Glutamatergic neuron (in vitro differentiated cells): ENCODE measurements around the gene SLCO2A1. TPM values are rescaled to one million over a fixed set of nuclear protein-coding genes. Genes with fewer than 3 reads are reported as not detected.

Source experiments
- DNase-seq: peaks from one replicate; pipeline ENCODE4 v3.0.0; 2022
- H3K27ac Mint-ChIP-seq: one replicate; pipeline ENCODE4 v1.8.0; 2020; ENCODE audit warnings: mild to moderate bottlenecking, mixed read lengths, inconsistent platforms; ENCODE audit not compliant: unreplicated experiment
- H3K27me3 Mint-ChIP-seq: one replicate; pipeline ENCODE4 v1.8.0; 2020; ENCODE audit warnings: mild to moderate bottlenecking, moderate library complexity, mixed read lengths, inconsistent platforms; ENCODE audit not compliant: unreplicated experiment
- H3K36me3 Mint-ChIP-seq: one replicate; pipeline ENCODE4 v1.8.0; 2020; ENCODE audit warnings: mild to moderate bottlenecking, mixed read lengths, inconsistent platforms; ENCODE audit not compliant: unreplicated experiment
- H3K4me1 Mint-ChIP-seq: one replicate; pipeline ENCODE4 v1.8.0; 2020; ENCODE audit warnings: mild to moderate bottlenecking, low read depth, mixed read lengths, inconsistent platforms; ENCODE audit not compliant: unreplicated experiment
- H3K4me3 Mint-ChIP-seq: one replicate; pipeline ENCODE4 v1.8.0; 2020; ENCODE audit warnings: mild to moderate bottlenecking, mixed read lengths, inconsistent platforms; ENCODE audit not compliant: unreplicated experiment
- H3K9me3 Mint-ChIP-seq: one replicate; pipeline ENCODE4 v1.8.0; 2020; ENCODE audit warnings: mild to moderate bottlenecking, moderate library complexity, mixed read lengths, inconsistent platforms; ENCODE audit not compliant: unreplicated experiment
- total RNA-seq: library from RNA; stranded (reverse); fragmentation: NEBNext Ultra II Directional; extraction: Animal tissue kit (Norgen Biotek cat#: 25700); gene quantifications from one replicate; pipeline ENCODE4 v1.2.1, GENCODE V29; 2021; ENCODE audit not compliant: unreplicated experiment
- TF ChIP-seq, protein P1 (sequence below): fragments of 200-600 bp; sonication (generic); IDR thresholded peaks from one replicate; pipeline ENCODE4 v1.5.0; 2021; ENCODE audit not compliant: partially characterized antibody, unreplicated experiment

SLCO2A1 gene
- total RNA-seq, 1 donor from 2014 or later = not detected

DNA sequence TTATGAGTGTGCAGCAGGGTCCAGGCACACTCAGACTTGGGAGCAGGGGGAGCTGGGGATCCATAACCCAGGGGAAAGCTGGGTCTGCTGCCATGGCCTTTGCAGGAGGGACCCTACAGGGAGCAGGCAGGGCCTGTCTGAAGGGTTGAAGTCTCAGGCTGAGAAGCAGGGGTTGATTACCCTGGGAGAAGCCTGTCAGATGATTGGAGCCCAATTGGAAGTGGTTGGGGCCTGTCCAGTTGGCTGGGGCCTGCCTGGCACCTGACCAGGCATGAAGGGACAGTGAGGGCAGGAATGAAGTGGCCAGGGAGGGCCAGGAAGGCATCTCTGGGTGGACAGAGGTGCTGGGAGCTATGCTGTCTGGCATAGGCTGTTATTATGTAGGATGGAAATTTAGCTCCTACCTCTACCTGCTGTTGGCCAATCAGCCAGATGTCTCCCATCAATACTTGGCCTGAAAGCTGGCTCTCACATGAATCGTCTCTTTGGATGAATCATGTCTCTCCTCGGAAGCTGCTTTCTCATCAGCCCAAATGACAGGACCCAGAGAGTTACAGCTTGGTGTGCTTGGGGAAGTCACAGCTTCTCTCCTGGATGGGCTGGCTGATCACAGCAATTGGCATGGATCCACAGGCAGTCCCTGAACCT, 27.4 kb upstream of the SLCO2A1 start:
- Mint-ChIP-seq H3K27ac (no peak overlapping the region), H3K36me3 (peaks cover 9% of the 10 kb centered on the region), H3K4me3 (no peak overlapping the region), H3K4me1 (peaks cover 4% of the 10 kb centered on the region), H3K9me3 (peaks cover 3% of the 10 kb centered on the region), H3K27me3 (peaks cover 7% of the 10 kb centered on the region)
- no peak for DNase-seq
- TF ChIP-seq, protein P1, sequence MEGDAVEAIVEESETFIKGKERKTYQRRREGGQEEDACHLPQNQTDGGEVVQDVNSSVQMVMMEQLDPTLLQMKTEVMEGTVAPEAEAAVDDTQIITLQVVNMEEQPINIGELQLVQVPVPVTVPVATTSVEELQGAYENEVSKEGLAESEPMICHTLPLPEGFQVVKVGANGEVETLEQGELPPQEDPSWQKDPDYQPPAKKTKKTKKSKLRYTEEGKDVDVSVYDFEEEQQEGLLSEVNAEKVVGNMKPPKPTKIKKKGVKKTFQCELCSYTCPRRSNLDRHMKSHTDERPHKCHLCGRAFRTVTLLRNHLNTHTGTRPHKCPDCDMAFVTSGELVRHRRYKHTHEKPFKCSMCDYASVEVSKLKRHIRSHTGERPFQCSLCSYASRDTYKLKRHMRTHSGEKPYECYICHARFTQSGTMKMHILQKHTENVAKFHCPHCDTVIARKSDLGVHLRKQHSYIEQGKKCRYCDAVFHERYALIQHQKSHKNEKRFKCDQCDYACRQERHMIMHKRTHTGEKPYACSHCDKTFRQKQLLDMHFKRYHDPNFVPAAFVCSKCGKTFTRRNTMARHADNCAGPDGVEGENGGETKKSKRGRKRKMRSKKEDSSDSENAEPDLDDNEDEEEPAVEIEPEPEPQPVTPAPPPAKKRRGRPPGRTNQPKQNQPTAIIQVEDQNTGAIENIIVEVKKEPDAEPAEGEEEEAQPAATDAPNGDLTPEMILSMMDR = no peak

DNA sequence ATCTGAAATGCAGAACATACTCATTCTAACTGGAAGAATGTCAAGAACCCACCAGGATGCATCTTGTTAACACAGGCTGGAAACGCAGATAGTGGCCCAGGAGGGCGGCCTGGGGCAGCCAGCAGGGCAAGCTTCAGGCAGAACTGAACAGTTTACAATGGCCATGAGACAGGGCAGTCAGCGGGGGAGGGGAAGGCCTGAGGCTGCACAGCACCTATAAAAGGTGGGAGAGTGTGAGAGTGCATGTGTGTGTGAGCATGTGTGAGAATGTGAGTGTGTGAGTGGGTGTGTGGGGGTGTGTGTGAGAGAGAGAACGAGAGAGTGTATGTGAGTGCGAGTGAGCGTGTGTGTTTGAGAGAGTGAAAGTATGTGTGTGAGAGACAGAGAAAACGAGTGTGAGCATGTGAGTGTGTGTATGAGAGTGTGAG, 26.8 kb upstream of the SLCO2A1 start:
- no peak for DNase-seq
- Mint-ChIP-seq H3K9me3 (peaks cover 3% of the 10 kb centered on the region), H3K4me3 (no peak overlapping the region), H3K36me3 (peaks cover 4% of the 10 kb centered on the region), H3K27me3 (peaks cover 9% of the 10 kb centered on the region), H3K27ac (no peak overlapping the region), H3K4me1 (peaks cover 4% of the 10 kb centered on the region)
- TF ChIP-seq, protein P1 = no peak

DNA sequence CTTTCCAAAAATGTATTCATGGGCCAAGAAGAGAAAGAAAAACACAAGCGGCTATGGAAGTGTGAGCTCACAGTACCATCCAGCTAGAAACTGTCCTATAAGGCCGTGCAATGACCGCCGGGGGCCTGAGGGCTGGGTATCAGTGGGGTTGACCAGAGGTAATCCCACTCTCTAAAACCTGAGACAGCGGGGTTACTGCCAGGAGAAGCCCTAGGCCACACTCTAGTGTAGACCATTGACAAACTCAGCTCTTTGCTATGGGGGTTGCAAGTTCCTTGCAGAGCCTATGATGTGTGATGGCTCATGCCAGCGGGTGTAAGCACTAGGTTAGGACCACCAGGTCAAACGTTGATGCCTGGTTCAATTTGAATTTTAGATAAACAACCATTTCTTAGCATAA, 25.9 kb upstream of the SLCO2A1 start:
- peaks cover 4% of the 10 kb centered on the region for H3K36me3 Mint-ChIP-seq
- peaks cover 2% of the 10 kb centered on the region for H3K4me1 Mint-ChIP-seq
- TF ChIP-seq, protein P1 = no peak
- peaks cover 9% of the 10 kb centered on the region for H3K27me3 Mint-ChIP-seq
- H3K27ac Mint-ChIP-seq = no peak overlapping the region
- H3K9me3 Mint-ChIP-seq = peaks cover 2% of the 10 kb centered on the region
- no peak overlapping the region for H3K4me3 Mint-ChIP-seq
- no peak for DNase-seq

DNA sequence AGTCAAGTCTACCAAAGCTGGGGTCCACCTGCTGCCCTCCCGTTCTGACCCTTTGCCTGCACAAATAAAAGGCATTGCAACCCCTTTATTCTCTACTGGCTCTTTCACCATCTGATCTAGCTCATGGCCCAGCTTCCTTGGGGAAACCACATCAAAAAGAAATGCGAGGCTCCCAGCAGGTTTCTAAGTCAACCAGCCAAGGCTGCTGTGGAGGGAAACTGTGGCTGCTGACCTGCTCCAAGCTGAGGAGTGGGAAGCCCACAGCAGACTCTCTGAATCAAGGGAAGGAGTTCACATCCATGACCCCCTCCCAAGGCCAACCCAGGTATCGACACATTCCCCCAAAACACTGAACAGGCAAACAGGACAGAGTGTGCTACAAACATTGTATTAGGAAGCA, 25.2 kb upstream of the SLCO2A1 start:
- H3K9me3 Mint-ChIP-seq = peaks cover 2% of the 10 kb centered on the region
- peaks cover 2% of the 10 kb centered on the region for H3K4me1 Mint-ChIP-seq
- TF ChIP-seq, protein P1 = no peak
- H3K4me3 Mint-ChIP-seq = no peak overlapping the region
- H3K27me3 Mint-ChIP-seq = peaks cover 9% of the 10 kb centered on the region
- no peak overlapping the region for H3K27ac Mint-ChIP-seq
- H3K36me3 Mint-ChIP-seq = peaks cover 4% of the 10 kb centered on the region
- DNase-seq = no peak

DNA sequence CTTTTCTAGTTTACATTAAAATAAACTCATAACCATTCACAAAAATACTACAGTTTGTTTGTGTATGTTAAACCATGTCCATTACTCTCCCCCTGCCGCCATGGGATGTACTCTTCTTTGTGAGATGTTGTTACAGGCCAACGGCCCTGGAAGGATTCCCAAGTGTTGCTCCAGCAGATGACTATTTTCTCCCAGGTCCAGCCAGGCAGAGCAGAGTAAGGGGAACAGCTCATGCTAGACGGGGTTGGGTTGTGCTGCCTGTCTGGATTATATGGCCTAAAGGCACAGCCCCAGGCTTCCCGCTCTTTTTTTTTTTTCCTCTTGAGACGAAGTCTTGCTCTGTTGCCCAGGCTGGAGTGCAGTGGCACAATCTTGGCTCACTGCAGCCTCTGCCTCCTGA, 24.5 kb upstream of the SLCO2A1 start:
- H3K4me3 Mint-ChIP-seq = no peak overlapping the region
- H3K36me3 Mint-ChIP-seq = peaks cover 4% of the 10 kb centered on the region
- peaks cover 10% of the 10 kb centered on the region for H3K27me3 Mint-ChIP-seq
- H3K27ac Mint-ChIP-seq = no peak overlapping the region
- no peak for DNase-seq
- H3K4me1 Mint-ChIP-seq = no peaks in the 10 kb centered on the region
- H3K9me3 Mint-ChIP-seq = peaks cover 2% of the 10 kb centered on the region
- TF ChIP-seq, protein P1 = no peak
